ENCODE measurements around the gene KMT2D. TPM values are rescaled to one million over a fixed set of nuclear protein-coding genes. Genes with fewer than 3 reads are reported as not detected.

The KMT2D gene
- total and polyA plus RNA-seq, 2 donors (not counting 3 experiments of a cell fraction or from before 2014, with no cell fraction given): 15.1 to 120 TPM

GRCh38 chr12:49089821-49090773 is 29.5 kb upstream of the KMT2D start:
- dilution Hi-C loops (cut with MboI; ENCODE audit: extremely low pct_ligation_motif_present, low sequenced_read_pairs): no loop called here
- Histone ChIP-seq H3K27me3 (ENCODE audit: control insufficient read depth in 2 of 2, insufficient read depth in 2 of 2, low read length in 2 of 2) (no peaks in the 10 kb centered on the region), H3K36me3 (ENCODE audit: control insufficient read depth in 2 of 2, extremely low read depth in 1 of 2, insufficient read depth in 2 of 2, low read length in 2 of 2) (no peaks in the 10 kb centered on the region), H3K9me1 (replicated peaks; ENCODE audit: control insufficient read depth, extremely low read depth, insufficient read depth, low read length) (no peaks in the 10 kb centered on the region), H3K27ac (ENCODE audit: insufficient read depth, low read depth, low read length) (no peak overlapping the region), H3K4me3 (replicated peaks in 1 of 3; ENCODE audit: insufficient read depth in 1 of 3, low read depth in 1 of 3, low read length in 3 of 3) (peak overlapping the region in 2 of 3 experiments; percentile 1 to 20), H3K79me2 (ENCODE audit: control insufficient read depth, insufficient read depth, low read length) (no peaks in the 10 kb centered on the region), H4K20me1 (replicated peaks; ENCODE audit: control insufficient read depth, extremely low read depth, insufficient read depth, low read length) (no peaks in the 10 kb centered on the region), H3K9ac (replicated peaks; ENCODE audit: extremely low read depth, insufficient read depth, low read length) (no peak overlapping the region), H3K9me3 (replicated peaks; ENCODE audit: control insufficient read depth, insufficient read depth, low read length) (no peaks in the 10 kb centered on the region), H2AFZ (ENCODE audit: low read depth, low read length) (peak overlapping the region; percentile 45), H3K4me2 (ENCODE audit: insufficient read depth, low read length) (peak overlapping the region; percentile 53), H3K4me1 (ENCODE audit: control insufficient read depth, extremely low read depth, insufficient read depth, low read length) (peaks cover 55% of the 10 kb centered on the region)
- DNase-seq (ENCODE audit: low read depth, low spot score): peak; percentile 50
- POLR2A ChIA-PET: interaction anchor here (0.7 to 1.6 kb wide), 2 partner anchors 21 to 99 kb away, joined by 3 read pairs; partner anchors contain the start of genes LMBR1L and TUBA1A
- intact Hi-C loops (cut with micrococcal nuclease): loop anchor here (2.0 kb wide), 1 partner anchor 41 kb away; the partner anchor contains the start of gene TUBA1B
- peak; percentile 86 for FAIRE-seq
- no TSS peak for BruUV-seq (replicated peaks)
- TF ChIP-seq FOS (IDR thresholded peaks at IDR 0.05; ENCODE audit: borderline replicate concordance, insufficient read depth, low read length) (peak; percentile 34), EZH2 (IDR thresholded peaks at IDR 0.05; ENCODE audit: borderline replicate concordance, low read depth, low read length, severe bottlenecking) (no peak), POLR2AphosphoS5 (IDR thresholded peaks at IDR 0.05; ENCODE audit: insufficient read depth, low read depth, low read length) (peak; percentile 31), CTCF (IDR thresholded peaks at IDR 0.05; ENCODE audit: extremely low read depth in 1 of 2, insufficient read depth in 1 of 2, low read depth in 1 of 2, low read length in 2 of 2) (peak; percentile 20 to 25), MYC (IDR thresholded peaks at IDR 0.05; ENCODE audit: low read depth, low read length) (no peak)
- CTCF ChIA-PET: interaction anchor here (0.7 to 11.7 kb wide), 12 partner anchors 11 to 145 kb away, joined by 4 to 248 read pairs (median 32); partner anchors contain the start of gene TUBA1B

Measured in endothelial cell of umbilical vein (primary cell).